ENCODE results near the gene SYT8.

- TF ChIP-seq ZFX (IDR thresholded peaks at IDR 0.05), result no peak
- TF ChIP-seq, protein P1, sequence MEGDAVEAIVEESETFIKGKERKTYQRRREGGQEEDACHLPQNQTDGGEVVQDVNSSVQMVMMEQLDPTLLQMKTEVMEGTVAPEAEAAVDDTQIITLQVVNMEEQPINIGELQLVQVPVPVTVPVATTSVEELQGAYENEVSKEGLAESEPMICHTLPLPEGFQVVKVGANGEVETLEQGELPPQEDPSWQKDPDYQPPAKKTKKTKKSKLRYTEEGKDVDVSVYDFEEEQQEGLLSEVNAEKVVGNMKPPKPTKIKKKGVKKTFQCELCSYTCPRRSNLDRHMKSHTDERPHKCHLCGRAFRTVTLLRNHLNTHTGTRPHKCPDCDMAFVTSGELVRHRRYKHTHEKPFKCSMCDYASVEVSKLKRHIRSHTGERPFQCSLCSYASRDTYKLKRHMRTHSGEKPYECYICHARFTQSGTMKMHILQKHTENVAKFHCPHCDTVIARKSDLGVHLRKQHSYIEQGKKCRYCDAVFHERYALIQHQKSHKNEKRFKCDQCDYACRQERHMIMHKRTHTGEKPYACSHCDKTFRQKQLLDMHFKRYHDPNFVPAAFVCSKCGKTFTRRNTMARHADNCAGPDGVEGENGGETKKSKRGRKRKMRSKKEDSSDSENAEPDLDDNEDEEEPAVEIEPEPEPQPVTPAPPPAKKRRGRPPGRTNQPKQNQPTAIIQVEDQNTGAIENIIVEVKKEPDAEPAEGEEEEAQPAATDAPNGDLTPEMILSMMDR (IDR thresholded peaks at IDR 0.05 in 2 of 3, conservative IDR thresholded peaks at IDR 0.05 in 1 of 3; ENCODE audit: borderline replicate concordance in 1 of 3, insufficient read depth in 1 of 3, low read depth in 2 of 3, low read length in 2 of 3), result no peak
- TF ChIP-seq SP1 (IDR thresholded peaks at IDR 0.05; ENCODE audit: low read depth), result no peak
- TF ChIP-seq JUND (IDR thresholded peaks at IDR 0.05), result no peak
- TF ChIP-seq POLR2AphosphoS5 (IDR thresholded peaks at IDR 0.05; ENCODE audit: low read depth, low read length), result no peak
- TF ChIP-seq EGR1 (IDR thresholded peaks at IDR 0.05; ENCODE audit: low read depth), result no peak
These were observed 14.1 kb upstream of the SYT8 start for GRCh38 chr11:1820463-1821325.
